Measurements from ENCODE around the gene RBBP8NL.

- no peak for TF ChIP-seq ESRRA (IDR thresholded peaks at IDR 0.05; ENCODE audit: borderline replicate concordance, low read length)
- no peak for TF ChIP-seq CTCF (IDR thresholded peaks at IDR 0.05)
- TF ChIP-seq SREBF2 (IDR thresholded peaks at IDR 0.05) = no peak
- no peak for TF ChIP-seq ELK1 (IDR thresholded peaks at IDR 0.05; ENCODE audit: low read depth, low read length)
- TF ChIP-seq, protein P1, sequence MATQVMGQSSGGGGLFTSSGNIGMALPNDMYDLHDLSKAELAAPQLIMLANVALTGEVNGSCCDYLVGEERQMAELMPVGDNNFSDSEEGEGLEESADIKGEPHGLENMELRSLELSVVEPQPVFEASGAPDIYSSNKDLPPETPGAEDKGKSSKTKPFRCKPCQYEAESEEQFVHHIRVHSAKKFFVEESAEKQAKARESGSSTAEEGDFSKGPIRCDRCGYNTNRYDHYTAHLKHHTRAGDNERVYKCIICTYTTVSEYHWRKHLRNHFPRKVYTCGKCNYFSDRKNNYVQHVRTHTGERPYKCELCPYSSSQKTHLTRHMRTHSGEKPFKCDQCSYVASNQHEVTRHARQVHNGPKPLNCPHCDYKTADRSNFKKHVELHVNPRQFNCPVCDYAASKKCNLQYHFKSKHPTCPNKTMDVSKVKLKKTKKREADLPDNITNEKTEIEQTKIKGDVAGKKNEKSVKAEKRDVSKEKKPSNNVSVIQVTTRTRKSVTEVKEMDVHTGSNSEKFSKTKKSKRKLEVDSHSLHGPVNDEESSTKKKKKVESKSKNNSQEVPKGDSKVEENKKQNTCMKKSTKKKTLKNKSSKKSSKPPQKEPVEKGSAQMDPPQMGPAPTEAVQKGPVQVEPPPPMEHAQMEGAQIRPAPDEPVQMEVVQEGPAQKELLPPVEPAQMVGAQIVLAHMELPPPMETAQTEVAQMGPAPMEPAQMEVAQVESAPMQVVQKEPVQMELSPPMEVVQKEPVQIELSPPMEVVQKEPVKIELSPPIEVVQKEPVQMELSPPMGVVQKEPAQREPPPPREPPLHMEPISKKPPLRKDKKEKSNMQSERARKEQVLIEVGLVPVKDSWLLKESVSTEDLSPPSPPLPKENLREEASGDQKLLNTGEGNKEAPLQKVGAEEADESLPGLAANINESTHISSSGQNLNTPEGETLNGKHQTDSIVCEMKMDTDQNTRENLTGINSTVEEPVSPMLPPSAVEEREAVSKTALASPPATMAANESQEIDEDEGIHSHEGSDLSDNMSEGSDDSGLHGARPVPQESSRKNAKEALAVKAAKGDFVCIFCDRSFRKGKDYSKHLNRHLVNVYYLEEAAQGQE (IDR thresholded peaks at IDR 0.05) = no peak
- TF ChIP-seq CHD2 (IDR thresholded peaks at IDR 0.05; ENCODE audit: low read length, partially characterized antibody) = no peak
- TF ChIP-seq POLR2A (IDR thresholded peaks at IDR 0.05; ENCODE audit: low read length) = no peak
- TF ChIP-seq CEBPB (IDR thresholded peaks at IDR 0.05) = no peak
Measured at GRCh38 chr20:62426699-62427131, 624 bp downstream of the RBBP8NL start.
